Astrocyte (in vitro differentiated cells and primary cell): Measurements from ENCODE around the gene TMEM87A. TPM values are rescaled to one million over a fixed set of nuclear protein-coding genes. Genes with fewer than 3 reads are reported as not detected.

Experiments
- DNase-seq: peaks from one replicate; pipeline ENCODE4 v3.0.0-alpha.2; 2010; ENCODE audit warnings: low read depth
- FAIRE-seq: peaks from 2 replicates; lab custom pipeline; 2011; peaks lifted over from hg19 to GRCh38; lab: Jason Lieb, UNC
- H2AFZ ChIP-seq: 2 replicates; pipeline ENCODE4 v1.6.0; 2012; ENCODE audit warnings: low read depth, low read length, inconsistent platforms
- H3K27ac ChIP-seq: 2 replicates; pipeline ENCODE4 v1.5.1; 2011; ENCODE audit warnings: low read depth, low read length, inconsistent platforms
- H3K27me3 ChIP-seq: 2 replicates; pipeline ENCODE4 v1.6.0; 2011; ENCODE audit warnings: low read length, inconsistent platforms; ENCODE audit not compliant: insufficient read depth
- H3K36me3 ChIP-seq: 2 replicates; pipeline ENCODE4 v1.5.1; 2011; ENCODE audit warnings: low read length, inconsistent platforms; ENCODE audit not compliant: insufficient read depth
- H3K4me1 ChIP-seq: 2 replicates; pipeline ENCODE4 v1.5.1; 2011; ENCODE audit warnings: low read length, inconsistent platforms; ENCODE audit not compliant: insufficient read depth
- H3K4me2 ChIP-seq: 2 replicates; pipeline ENCODE4 v1.6.0; 2012; ENCODE audit warnings: low read length, inconsistent platforms
- H3K4me3 ChIP-seq: 2 replicates; pipeline ENCODE4 v1.5.1; 2011; ENCODE audit warnings: low read depth, mild to moderate bottlenecking, low read length, inconsistent platforms; ENCODE audit not compliant: insufficient read depth
- H3K79me2 ChIP-seq: 2 replicates; pipeline ENCODE4 v1.6.0; 2012; ENCODE audit warnings: mild to moderate bottlenecking, low read length, inconsistent platforms; ENCODE audit not compliant: insufficient read depth
- H3K9ac ChIP-seq: 2 replicates; pipeline ENCODE4 v1.6.0; 2012; ENCODE audit warnings: mild to moderate bottlenecking, low read length, inconsistent platforms
- H3K9me3 ChIP-seq: 2 replicates; pipeline ENCODE4 v1.5.1; 2012; ENCODE audit warnings: low read depth, mild to moderate bottlenecking, low read length, inconsistent platforms; ENCODE audit not compliant: insufficient read depth
- H4K20me1 ChIP-seq: 2 replicates; pipeline ENCODE4 v1.6.0; 2012; ENCODE audit warnings: low read length, inconsistent platforms; ENCODE audit not compliant: insufficient read depth
- H3K27ac Mint-ChIP-seq: one replicate; pipeline ENCODE4 v1.8.0; 2021; ENCODE audit warnings: mild to moderate bottlenecking, mixed read lengths; ENCODE audit not compliant: unreplicated experiment
- H3K27me3 Mint-ChIP-seq: one replicate; pipeline ENCODE4 v1.8.0; 2021; ENCODE audit warnings: low read depth, mixed read lengths; ENCODE audit not compliant: unreplicated experiment
- H3K36me3 Mint-ChIP-seq: one replicate; pipeline ENCODE4 v1.8.0; 2021; ENCODE audit warnings: low read depth, mixed read lengths; ENCODE audit not compliant: unreplicated experiment
- H3K4me1 Mint-ChIP-seq: one replicate; pipeline ENCODE4 v1.8.0; 2021; ENCODE audit warnings: low read depth, mixed read lengths; ENCODE audit not compliant: unreplicated experiment
- H3K4me3 Mint-ChIP-seq: one replicate; pipeline ENCODE4 v1.8.0; 2021; ENCODE audit warnings: mild to moderate bottlenecking, moderate library complexity, mixed read lengths; ENCODE audit not compliant: unreplicated experiment
- H3K9me3 Mint-ChIP-seq: one replicate; pipeline ENCODE4 v1.8.0; 2021; ENCODE audit warnings: mild to moderate bottlenecking, mixed read lengths; ENCODE audit not compliant: unreplicated experiment
- EZH2 ChIP-seq: IDR thresholded peaks from 2 replicates; pipeline ENCODE4 v1.6.1; 2012; ENCODE audit warnings: mild to moderate bottlenecking, low read length, inconsistent platforms; ENCODE audit not compliant: insufficient read depth
- total RNA-seq: library from RNA; stranded (reverse); gene quantifications from 2 replicates; pipeline ENCODE4 v1.2.1, GENCODE V29; 2021
- TF ChIP-seq, protein P1 (sequence below): IDR thresholded peaks from 2 replicates; pipeline ENCODE4 v1.5.1; 2011; ENCODE audit warnings: low read depth, mild to moderate bottlenecking, inconsistent platforms, low read length, moderate library complexity; ENCODE audit not compliant: insufficient read depth

TMEM87A gene
- total RNA-seq, 1 donor from 2014 or later: 40.9 TPM

GRCh38 chr15:42264795-42265194, 8.4 kb downstream of the TMEM87A start:
- Mint-ChIP-seq H3K9me3 (no peaks in the 10 kb centered on the region), H3K4me1 (peaks cover 3% of the 10 kb centered on the region), H3K36me3 (peaks cover 28% of the 10 kb centered on the region), H3K27ac (no peak overlapping the region), H3K4me3 (no peak overlapping the region), H3K27me3 (no peaks in the 10 kb centered on the region)
- Histone ChIP-seq H3K9me3 (no peaks in the 10 kb centered on the region), H3K36me3 (peaks cover 57% of the 10 kb centered on the region), H3K4me1 (no peaks in the 10 kb centered on the region), H4K20me1 (peaks cover 27% of the 10 kb centered on the region), H3K9ac (no peak overlapping the region), H2AFZ (no peak overlapping the region), H3K27me3 (no peaks in the 10 kb centered on the region), H3K27ac (no peak overlapping the region), H3K4me3 (no peak overlapping the region), H3K79me2 (peaks cover 42% of the 10 kb centered on the region), H3K4me2 (no peak overlapping the region)
- no peak for TF ChIP-seq EZH2
- TF ChIP-seq, protein P1, sequence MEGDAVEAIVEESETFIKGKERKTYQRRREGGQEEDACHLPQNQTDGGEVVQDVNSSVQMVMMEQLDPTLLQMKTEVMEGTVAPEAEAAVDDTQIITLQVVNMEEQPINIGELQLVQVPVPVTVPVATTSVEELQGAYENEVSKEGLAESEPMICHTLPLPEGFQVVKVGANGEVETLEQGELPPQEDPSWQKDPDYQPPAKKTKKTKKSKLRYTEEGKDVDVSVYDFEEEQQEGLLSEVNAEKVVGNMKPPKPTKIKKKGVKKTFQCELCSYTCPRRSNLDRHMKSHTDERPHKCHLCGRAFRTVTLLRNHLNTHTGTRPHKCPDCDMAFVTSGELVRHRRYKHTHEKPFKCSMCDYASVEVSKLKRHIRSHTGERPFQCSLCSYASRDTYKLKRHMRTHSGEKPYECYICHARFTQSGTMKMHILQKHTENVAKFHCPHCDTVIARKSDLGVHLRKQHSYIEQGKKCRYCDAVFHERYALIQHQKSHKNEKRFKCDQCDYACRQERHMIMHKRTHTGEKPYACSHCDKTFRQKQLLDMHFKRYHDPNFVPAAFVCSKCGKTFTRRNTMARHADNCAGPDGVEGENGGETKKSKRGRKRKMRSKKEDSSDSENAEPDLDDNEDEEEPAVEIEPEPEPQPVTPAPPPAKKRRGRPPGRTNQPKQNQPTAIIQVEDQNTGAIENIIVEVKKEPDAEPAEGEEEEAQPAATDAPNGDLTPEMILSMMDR: no peak
- no peak for DNase-seq
- no peak for FAIRE-seq

DNA sequence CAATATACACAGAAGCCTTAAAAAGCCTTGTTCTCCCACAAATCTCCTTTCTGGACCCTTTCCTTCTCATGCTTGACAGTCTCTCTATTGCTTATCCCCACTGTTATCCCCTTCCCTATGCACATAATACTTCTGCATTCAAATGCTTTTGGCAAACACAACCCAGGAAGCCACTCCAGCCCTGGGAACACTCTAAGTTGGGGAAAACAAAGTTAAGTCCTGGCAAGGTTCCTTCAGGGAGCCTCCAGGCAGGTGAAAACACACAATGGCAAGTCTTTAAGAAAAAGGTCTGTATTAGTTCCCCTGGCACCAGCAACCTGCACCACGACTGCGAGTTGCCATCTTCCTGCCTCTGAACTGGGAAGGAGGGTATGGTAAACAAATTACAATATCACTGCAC, 19.9 kb downstream of the TMEM87A start:
- H3K36me3 ChIP-seq: peaks cover 25% of the 10 kb centered on the region
- H4K20me1 ChIP-seq: peaks cover 12% of the 10 kb centered on the region
- no peak overlapping the region for H3K4me3 ChIP-seq
- no peaks in the 10 kb centered on the region for H3K9me3 ChIP-seq
- Mint-ChIP-seq H3K36me3 (peaks cover 66% of the 10 kb centered on the region), H3K27ac (no peak overlapping the region), H3K4me1 (no peaks in the 10 kb centered on the region), H3K9me3 (peaks cover 29% of the 10 kb centered on the region), H3K4me3 (no peak overlapping the region), H3K27me3 (no peaks in the 10 kb centered on the region)
- H3K4me1 ChIP-seq: no peaks in the 10 kb centered on the region
- no peak for FAIRE-seq
- H2AFZ ChIP-seq: no peak overlapping the region
- H3K27ac ChIP-seq: no peak overlapping the region
- no peak overlapping the region for H3K9ac ChIP-seq
- no peaks in the 10 kb centered on the region for H3K27me3 ChIP-seq
- H3K79me2 ChIP-seq: peaks cover 5% of the 10 kb centered on the region
- no peak overlapping the region for H3K4me2 ChIP-seq
- TF ChIP-seq, protein P1: no peak
- no peak for DNase-seq

- Histone ChIP-seq H3K27ac (no peak overlapping the region), H3K9me3 (no peaks in the 10 kb centered on the region), H3K36me3 (peaks cover 26% of the 10 kb centered on the region), H3K79me2 (peaks cover 4% of the 10 kb centered on the region), H2AFZ (no peak overlapping the region), H3K4me2 (no peak overlapping the region), H4K20me1 (peaks cover 12% of the 10 kb centered on the region), H3K4me1 (no peaks in the 10 kb centered on the region), H3K9ac (no peak overlapping the region), H3K4me3 (no peak overlapping the region), H3K27me3 (no peaks in the 10 kb centered on the region)
- Mint-ChIP-seq H3K36me3 (peaks cover 5% of the 10 kb centered on the region), H3K27me3 (no peaks in the 10 kb centered on the region), H3K4me3 (no peak overlapping the region), H3K9me3 (no peaks in the 10 kb centered on the region), H3K27ac (no peak overlapping the region), H3K4me1 (peaks cover 11% of the 10 kb centered on the region)
- no peak for TF ChIP-seq EZH2
- TF ChIP-seq, protein P1: no peak
- DNase-seq (no peak), FAIRE-seq (no peak)
These were observed 32.4 kb downstream of the TMEM87A start for GRCh38 chr15:42240823-42241222.
